ENCODE results near the gene ZNF217.
A peak's percentile ranks its signal among the peaks of the same experiment; 100 is the strongest.
"Not testable (repeated sequence)": the region's sequence is repeated elsewhere in the genome, so short reads cannot be mapped to it uniquely, and the experiment has no call there.

The ZNF217 gene

DNA sequence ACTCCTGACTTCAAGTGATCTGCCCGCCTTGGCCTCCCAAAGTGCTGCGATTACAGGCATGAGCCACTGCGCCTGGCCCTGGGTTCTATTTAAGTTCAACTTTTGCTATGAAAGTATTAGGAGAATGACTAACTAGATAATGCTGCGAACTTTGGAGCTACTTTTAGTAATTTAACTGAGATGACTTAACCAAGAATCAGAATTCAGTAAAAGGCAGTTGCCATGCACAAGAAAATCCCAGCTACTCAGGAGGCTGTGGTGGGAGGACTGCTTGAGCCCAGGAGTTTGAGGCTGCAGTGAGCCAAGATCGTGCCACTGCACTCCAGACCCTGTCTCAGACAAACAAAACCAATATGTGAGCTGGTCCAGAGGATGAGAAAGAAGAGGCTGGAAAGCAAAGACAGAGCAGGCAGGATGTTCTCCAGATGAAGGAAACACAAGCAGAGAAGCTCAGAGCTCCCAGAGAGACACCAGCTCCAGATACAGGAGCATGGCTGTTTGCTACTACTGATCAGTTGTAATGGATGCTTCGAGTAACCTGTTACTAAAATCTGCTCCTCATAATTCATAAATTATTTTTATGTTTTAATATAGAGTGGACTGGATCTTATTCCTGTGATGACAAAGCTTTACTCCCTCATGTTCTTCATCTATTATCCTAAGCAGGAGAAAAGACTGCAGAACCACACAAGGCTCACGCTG is 23.9 kb downstream of the ZNF217 start:
- no peak for DNase-seq (ENCODE audit: low spot score)

DNA sequence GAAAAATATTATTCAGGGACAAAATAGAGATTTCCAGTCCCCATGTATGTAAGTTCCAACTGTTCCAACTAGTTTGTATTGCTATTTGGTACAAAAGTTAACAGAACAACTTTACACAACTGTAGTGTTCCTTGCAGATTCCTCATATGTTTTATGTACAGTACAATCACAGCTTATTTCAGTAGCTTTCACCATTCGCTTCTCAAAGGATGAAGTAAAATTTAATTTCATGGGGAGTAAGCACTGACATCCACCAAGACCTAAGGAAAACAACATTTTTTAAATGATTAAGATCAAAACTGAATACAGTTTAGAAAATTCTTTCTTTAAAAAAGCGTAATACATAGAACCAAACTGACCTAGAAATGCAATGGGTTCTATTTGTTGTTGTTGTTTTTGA is 24.6 kb downstream of the ZNF217 start:
- DNase-seq (ENCODE audit: low spot score) = no peak

DNA sequence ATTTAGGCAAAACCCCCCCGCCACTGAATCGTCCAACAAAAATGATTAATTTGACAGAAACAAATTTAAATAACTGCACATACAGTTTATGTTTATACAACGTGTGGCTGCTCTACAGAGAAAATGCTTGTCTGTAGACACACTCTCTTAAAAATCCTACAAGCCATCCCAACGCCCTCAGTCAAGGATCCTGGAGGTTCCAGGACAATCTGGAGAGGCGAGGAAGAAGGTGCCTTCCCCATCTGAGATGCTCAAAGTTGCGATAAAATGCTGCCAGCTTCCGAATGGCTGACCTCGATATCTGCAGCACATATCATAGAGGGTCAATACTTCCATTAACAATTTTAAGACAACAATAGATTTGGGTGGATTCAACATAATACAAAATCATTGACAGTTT is 25.3 kb downstream of the ZNF217 start:
- DNase-seq (ENCODE audit: low spot score) = no peak

DNA sequence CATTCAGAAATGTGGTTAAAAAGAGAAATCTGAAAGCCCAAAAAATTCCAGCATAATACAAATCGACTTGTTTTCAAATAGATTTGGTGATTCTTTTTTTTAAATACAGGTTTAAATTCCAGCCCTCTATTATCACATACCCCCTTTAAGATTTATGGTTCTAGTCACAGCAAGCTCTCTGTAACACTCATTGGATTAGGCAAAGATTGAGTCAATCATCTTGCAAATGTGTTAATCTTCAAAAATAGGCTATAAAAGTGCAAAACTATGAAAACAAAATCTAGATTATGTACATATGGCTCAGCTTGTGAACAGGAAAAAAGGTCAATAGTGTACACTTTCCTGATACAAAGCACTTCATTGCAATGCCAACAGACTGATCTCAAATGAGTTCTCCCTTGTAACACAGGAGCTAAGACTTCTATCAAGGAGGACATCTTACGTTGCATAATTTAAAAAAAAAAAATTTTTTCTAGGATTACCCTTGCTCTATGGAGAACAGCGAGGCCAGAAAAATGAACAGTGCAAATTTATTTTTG is 26.2 kb downstream of the ZNF217 start:
- DNase-seq (ENCODE audit: low spot score) = no peak

GRCh38 chr20:53566623-53567022 is 27.0 kb downstream of the ZNF217 start:
- not testable (repeated sequence) for DNase-seq (ENCODE audit: low spot score)

DNA sequence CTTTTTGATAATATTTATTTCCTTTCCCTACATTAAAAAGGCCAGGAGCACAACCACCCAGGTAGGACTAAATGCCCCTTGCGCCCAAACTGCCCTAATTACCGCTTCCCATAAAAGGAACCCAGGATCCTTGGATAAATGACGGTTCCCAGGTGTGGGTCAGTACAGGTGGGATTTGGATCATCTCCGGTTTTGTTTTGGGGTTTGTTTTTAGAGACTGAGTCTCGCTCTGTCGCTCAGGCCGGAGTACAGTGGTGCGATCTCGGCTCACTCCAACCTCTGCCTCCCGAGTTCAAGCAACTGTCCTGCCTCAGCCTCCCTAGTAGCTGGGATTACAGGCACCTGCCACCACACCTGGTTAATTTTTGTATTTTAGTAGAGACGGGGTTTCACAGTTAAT is 28.4 kb downstream of the ZNF217 start:
- DNase-seq (ENCODE audit: low spot score) = no peak

DNA sequence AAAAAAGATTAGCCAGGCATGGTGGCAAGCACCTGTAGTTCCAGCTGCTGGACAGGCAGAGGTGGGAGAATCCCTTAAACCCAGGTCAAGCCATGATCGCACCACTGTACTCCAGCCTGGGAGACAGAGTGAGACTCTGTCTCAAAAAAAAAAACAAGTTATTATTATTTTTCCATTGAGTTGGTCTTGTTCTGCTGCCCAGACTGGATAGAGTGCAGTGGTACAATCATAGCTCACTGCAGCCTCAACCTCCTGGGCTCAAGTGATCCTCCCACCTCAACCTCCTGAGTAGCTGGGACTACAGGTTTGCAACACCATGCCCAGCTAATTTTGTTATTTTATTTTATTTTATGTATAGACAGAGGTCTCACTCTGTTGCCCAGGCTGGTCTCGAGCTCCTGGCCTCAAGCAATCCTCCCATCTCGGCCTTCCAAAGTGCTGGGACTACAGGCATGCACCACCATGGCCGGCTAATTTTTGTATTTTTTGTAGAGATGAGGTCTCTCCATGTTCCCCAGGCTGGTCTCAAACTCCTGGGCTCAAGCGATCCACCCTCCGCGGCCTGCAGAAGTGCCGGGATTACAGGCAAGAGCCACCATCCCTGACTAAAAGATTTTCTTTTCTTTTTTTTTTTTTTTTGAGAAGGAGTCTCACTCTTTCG is 31.4 kb downstream of the ZNF217 start:
- DNase-seq (ENCODE audit: low spot score) = not testable (repeated sequence)

DNA sequence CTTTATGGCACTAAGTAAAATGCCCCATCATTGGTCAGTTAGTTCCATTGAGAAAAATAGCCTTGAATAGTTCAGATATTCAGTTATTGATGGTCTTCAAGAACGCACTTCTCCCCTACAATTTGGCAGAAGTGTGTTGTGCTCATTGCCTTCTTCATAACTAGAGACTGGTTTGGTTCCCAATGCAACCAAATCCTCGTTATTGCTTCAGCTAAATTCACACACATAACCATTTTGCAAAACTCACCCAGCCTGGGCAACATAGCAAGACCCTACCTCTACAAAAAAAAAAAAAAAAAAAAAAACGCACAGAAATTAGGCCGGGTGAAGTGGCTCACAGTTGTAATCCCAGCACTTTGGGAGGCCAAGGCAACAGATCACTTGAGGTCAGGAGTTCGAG is 32.1 kb downstream of the ZNF217 start:
- DNase-seq (ENCODE audit: low spot score) = no peak

DNA sequence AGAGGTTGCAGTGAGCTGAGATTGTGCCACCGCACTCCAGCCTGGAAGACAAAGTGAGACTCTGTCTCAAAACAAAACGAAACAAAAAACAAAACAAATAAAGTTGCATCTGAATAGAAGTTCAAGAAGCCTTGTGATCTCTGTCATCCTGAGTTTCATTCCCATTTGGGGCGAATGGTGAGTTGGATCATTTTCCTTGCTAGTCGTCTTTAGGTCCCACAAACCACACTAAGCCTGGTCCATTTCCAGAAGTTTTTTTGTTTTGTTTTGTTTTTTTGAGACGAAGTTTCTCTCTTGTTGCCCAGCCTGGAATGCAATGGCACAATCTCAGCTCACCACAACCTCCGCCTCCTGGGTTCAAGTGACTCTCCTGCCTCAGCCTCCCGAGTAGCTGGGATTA is 33.8 kb downstream of the ZNF217 start:
- DNase-seq (ENCODE audit: low spot score) = no peak

GRCh38 chr20:53557130-53557529 is 36.5 kb downstream of the ZNF217 start:
- DNase-seq (ENCODE audit: low spot score) = no peak

DNA sequence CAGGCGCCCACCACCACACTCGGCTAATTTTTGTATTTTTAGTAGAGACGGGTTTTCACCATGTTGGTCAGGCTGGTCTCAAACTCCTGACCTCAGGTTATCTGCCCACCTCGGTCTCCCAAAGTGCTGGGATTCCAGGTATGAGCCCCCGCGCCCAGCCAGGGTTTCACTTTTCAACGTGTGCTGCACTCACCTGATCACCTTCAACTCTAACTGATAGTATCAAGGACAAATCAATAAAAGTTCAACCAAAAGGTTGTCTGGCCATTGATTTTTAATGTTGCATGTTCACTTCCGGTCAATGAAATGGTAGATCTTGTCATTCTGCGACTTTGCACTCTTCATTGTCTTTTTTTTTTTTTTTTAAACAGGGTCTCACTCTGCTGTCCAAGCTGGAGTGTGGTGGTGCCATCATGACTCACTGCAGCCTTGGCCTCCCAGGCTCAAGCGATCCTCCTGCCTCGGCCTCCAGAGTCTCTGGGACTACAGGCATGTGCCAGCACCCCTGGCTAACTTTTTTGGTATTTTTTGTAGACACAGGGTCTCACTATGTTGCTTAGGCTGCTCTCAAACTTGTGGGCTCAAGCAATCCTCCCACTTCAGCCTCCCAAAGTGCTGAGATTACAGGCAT is 37.3 kb downstream of the ZNF217 start:
- no peak for DNase-seq (ENCODE audit: low spot score)

GRCh38 chr20:53555816-53556215 is 37.8 kb downstream of the ZNF217 start:
- no peak for DNase-seq (ENCODE audit: low spot score)

DNA sequence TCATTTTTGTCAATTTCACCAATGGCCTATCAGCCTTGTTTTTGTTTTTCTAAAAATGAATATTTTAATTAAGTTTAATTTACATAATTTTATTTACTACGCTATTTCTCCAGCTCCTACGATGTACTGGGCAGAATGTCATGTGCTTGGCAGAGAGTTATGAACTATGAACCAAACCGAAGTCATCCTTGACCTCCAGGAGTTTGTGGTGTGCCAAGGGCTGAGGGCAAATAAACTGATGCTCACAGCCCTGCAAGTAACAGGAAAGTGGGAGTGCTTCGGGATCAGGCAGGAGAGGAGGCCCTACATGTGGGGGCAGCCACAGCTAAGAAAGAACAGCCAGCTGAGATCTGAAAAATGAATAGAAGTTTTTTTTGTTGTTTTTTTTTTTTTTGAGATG is 38.6 kb downstream of the ZNF217 start:
- DNase-seq (ENCODE audit: low spot score) = no peak

GRCh38 chr20:53552572-53552893 is 41.1 kb downstream of the ZNF217 start:
- DNase-seq (ENCODE audit: low spot score) = not testable (repeated sequence)

- not testable (repeated sequence) for DNase-seq (ENCODE audit: low spot score)
These were observed 41.7 kb downstream of the ZNF217 start for GRCh38 chr20:53551719-53552571.

DNA sequence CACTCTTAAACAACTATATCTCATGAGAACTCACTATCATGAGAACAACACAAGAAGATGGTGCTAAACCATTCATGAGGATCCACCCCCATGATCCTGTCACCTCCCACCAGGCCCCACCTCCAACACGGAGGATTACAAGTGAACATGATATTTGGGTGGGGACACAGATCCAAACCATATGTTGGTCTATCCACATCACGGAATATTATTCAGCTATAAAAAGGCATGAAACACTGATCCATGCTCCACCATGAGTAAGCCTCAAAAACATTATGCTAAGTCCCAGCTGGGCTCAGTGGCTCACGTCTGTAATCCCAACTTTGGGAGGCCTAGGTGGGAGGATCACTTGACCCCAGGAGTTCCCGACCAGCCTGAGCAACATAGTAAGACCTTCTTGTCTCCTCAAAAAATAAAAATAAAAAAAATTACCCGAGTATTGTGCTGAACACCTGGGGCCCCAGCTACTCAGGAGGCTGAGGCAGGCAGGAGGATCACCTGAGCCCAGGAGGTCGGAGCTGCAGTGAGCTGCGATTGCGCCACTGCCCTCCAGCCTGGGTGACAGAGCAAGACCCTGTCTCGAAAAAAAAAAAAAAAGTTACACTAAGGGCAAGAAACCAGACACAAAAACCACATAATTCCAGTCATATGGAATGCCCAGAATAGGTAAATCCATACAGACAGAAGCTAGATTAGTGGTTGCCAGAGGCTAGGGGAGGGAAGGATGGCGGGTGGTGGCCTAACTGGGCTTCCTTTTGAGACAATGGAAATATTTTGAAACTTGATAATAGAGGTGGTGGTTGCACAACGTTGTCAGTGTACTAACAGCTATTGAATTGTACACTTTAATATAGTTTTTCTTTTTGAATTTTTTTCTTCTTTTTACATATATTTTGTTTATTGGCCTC is 43.1 kb downstream of the ZNF217 start:
- DNase-seq (ENCODE audit: low spot score) = no peak

DNA sequence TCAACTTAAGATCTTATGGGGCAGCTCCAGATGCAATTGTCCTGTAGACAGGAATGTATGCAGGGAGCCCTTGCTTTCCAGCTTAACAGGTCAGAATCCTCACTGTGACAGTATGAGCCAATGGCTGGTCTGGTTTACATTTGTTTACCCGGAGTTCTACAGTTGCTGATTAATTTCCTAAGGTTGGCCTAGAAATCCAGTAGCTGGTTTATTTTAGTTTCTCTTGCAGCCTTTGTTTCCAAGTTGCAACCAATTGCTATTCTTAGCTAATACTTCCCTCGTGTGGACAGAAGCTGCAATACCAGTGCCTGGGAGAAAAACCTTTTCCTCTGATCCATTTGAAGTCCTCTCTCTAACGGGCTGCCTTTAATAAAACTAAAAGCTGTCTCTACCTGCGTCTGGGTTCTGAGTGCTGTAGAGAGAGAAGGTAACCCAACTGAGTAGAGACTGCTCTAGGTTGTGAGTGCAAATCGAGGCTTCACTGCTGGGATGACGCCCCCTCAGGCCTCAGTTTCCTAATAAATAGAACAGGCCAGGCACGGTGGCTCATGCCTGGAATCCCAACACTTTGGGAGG is 45.9 kb downstream of the ZNF217 start:
- peak; percentile 84 for DNase-seq (ENCODE audit: low spot score)

GRCh38 chr20:53539516-53539915 is 54.1 kb downstream of the ZNF217 start:
- DNase-seq (ENCODE audit: low spot score) = no peak

DNA sequence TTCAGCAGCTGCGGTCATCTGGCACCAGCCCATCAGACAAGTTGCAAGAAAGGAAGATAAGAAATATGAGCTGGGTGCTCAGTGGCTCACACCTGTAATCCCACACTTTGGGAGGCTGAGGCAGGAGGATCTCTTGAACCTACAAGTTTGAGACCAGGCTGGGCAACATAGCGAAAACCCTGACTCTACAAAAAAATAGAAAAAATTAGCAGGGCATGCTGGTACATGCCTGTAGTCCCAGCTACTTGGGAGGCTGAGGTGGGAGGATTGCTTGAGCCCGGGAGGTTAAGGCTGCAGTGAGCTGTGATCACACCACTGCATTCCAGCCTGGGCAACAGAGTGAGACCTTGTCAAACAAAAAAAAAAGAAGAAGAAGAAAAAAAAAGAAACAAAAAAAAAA is 57.3 kb downstream of the ZNF217 start:
- not testable (repeated sequence) for DNase-seq (ENCODE audit: low spot score)

DNA sequence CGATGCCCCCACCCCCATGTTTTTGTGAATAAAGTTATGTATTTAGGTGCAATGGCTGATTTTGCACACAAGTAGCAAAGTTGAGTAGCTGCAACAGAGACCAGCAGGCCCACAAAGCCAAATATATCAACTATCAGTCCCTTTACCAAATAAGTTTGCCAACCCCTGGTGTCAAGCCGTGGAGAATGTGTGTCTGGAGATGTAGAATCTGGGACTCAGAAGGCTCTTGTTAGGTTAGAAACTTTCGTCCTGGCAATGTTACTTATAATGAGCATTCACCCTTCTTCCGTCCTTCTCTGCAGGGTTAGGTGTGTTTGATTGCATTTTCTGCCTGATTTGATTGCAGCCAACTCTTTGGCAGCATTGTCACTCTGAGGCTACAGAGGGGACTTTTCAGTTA is 57.8 kb downstream of the ZNF217 start:
- DNase-seq (ENCODE audit: low spot score) = no peak
